ENCODE data around the gene ZAR1L.

DNA sequence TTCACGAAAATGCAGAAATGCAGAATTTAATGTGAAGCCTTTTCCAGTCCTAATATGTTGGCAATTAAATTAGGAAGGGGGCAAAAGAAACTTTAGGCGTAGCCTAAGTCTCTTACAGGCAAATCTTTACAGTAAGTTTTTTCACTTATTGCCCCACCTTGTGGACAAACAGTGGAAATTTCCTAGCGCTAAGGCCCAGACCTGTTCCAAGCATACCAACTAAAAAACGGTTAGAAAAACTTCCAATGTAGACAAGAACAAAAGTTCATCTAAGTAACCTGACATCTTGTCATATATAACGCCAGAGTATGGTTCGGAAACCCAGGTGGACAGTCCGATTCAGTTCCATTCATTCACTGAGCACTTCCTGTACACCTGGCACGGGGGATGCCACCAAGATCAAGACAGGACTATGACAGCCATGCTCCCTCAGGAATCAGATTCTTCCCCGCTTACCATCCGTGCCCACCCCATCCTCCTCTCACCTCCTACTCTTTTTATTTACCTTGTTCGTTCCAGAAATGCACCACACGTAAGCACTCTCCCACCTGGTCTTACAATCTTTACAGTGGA is 4.9 kb downstream of the ZAR1L start:
- no peak for TF ChIP-seq POLR2AphosphoS5 (IDR thresholded peaks at IDR 0.05)
- no peak for TF ChIP-seq EP300 (IDR thresholded peaks at IDR 0.05; ENCODE audit: low read depth)
- TF ChIP-seq, protein P1, sequence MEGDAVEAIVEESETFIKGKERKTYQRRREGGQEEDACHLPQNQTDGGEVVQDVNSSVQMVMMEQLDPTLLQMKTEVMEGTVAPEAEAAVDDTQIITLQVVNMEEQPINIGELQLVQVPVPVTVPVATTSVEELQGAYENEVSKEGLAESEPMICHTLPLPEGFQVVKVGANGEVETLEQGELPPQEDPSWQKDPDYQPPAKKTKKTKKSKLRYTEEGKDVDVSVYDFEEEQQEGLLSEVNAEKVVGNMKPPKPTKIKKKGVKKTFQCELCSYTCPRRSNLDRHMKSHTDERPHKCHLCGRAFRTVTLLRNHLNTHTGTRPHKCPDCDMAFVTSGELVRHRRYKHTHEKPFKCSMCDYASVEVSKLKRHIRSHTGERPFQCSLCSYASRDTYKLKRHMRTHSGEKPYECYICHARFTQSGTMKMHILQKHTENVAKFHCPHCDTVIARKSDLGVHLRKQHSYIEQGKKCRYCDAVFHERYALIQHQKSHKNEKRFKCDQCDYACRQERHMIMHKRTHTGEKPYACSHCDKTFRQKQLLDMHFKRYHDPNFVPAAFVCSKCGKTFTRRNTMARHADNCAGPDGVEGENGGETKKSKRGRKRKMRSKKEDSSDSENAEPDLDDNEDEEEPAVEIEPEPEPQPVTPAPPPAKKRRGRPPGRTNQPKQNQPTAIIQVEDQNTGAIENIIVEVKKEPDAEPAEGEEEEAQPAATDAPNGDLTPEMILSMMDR (IDR thresholded peaks at IDR 0.05) = peak; percentile 69 to 88 (median 72)
- TF ChIP-seq POLR2A (IDR thresholded peaks at IDR 0.05) = no peak

Measured in transverse colon (tissue), 4 donors.